Common myeloid progenitor, CD34-positive (primary cell): ENCODE measurements around the gene KRTAP19-8.

Source experiments
- CTCF ChIA-PET: fragments of 350-600 bp; sonication (Branson Sonifier 250); formaldehyde crosslinking; loops from one replicate; lab custom pipeline; 2021; ENCODE audit warnings: antibody characterized with exemption; lab: Charles Lee
- POLR2A ChIA-PET: fragments of 350-600 bp; sonication (Branson Sonifier 250); formaldehyde crosslinking; loops from one replicate; lab custom pipeline; 2021; ENCODE audit warnings: antibody characterized with exemption; lab: Charles Lee
- DNase-seq, 3 donors: peaks; one replicate each; pipeline versions ENCODE4 v3.0.0 to v3.0.0-alpha.2; 2013
- H3K27ac ChIP-seq, 2 experiments: 1 replicate in 1 of 2; 2 replicates in 1 of 2; pipeline ENCODE4 v1.7.0; 2013; ENCODE audit warnings: inconsistent platforms in 2 of 2, low read length in 2 of 2, mild to moderate bottlenecking in 2 of 2, low read depth in 1 of 2, moderate library complexity in 1 of 2; ENCODE audit not compliant: severe bottlenecking in 2 of 2, insufficient read depth in 1 of 2, poor library complexity in 1 of 2
- H3K27me3 ChIP-seq, 5 experiments: replicated peaks in 2 of 5; 1 replicate in 3 of 5; 2 replicates in 2 of 5; pipeline versions ENCODE4 v1.6.1 to v1.7.0; 2013; ENCODE audit warnings: low read length in 4 of 5, mild to moderate bottlenecking in 2 of 5, moderate library complexity in 2 of 5, inconsistent platforms in 1 of 5; ENCODE audit not compliant: insufficient read depth in 5 of 5, control insufficient read depth in 4 of 5
- H3K36me3 ChIP-seq, 4 experiments: 1 replicate in 2 of 4; 2 replicates in 2 of 4; pipeline versions ENCODE4 v1.6.1 to v1.7.0; 2013; ENCODE audit warnings: low read length in 3 of 4, control low read depth in 1 of 4, mild to moderate bottlenecking in 1 of 4; ENCODE audit not compliant: control insufficient read depth in 4 of 4, insufficient read depth in 4 of 4
- H3K4me1 ChIP-seq, 4 experiments: 1 replicate in 3 of 4; 2 replicates in 1 of 4; pipeline versions ENCODE4 v1.6.1 to v1.7.1; 2013; ENCODE audit warnings: low read length in 3 of 4, mild to moderate bottlenecking in 3 of 4, control low read depth in 1 of 4, inconsistent platforms in 1 of 4, moderate library complexity in 1 of 4; ENCODE audit not compliant: control insufficient read depth in 4 of 4, insufficient read depth in 4 of 4; ENCODE audit errors: control extremely low read depth in 1 of 4
- H3K4me3 ChIP-seq, 7 experiments: 1 replicate in 4 of 7; 2 replicates in 3 of 7; pipeline versions ENCODE4 v1.5.1 to v1.7.0; 2013; ENCODE audit warnings: mild to moderate bottlenecking in 7 of 7, low read length in 6 of 7, moderate library complexity in 6 of 7, inconsistent platforms in 2 of 7, low read depth in 2 of 7, control low read depth in 1 of 7; ENCODE audit not compliant: insufficient read depth in 4 of 7, control insufficient read depth in 1 of 7; ENCODE audit errors: extremely low read depth in 1 of 7
- H3K9me3 ChIP-seq, 5 experiments: 1 replicate in 4 of 5; 2 replicates in 1 of 5; pipeline versions ENCODE4 v1.6.1 to v1.7.1; 2013; ENCODE audit warnings: low read length in 4 of 5, mild to moderate bottlenecking in 2 of 5, inconsistent platforms in 1 of 5, low read depth in 1 of 5, moderate library complexity in 1 of 5; ENCODE audit not compliant: control insufficient read depth in 4 of 5, insufficient read depth in 2 of 5; ENCODE audit errors: control extremely low read depth in 1 of 5
- WGBS: methylation state at CpG from one replicate; pipeline ENCODE4 v1.1.5; 2013; ENCODE audit not compliant: insufficient coverage; 5-methylcytosine and 5-hydroxymethylcytosine counted together

Gene KRTAP19-8

GRCh38 chr21:31012133-31013089, 25.9 kb downstream of the KRTAP19-8 start:
- H3K4me3 ChIP-seq = no peak overlapping the region
- 51% methylated on average over 4 of the region's 4 CpGs for WGBS

DNA sequence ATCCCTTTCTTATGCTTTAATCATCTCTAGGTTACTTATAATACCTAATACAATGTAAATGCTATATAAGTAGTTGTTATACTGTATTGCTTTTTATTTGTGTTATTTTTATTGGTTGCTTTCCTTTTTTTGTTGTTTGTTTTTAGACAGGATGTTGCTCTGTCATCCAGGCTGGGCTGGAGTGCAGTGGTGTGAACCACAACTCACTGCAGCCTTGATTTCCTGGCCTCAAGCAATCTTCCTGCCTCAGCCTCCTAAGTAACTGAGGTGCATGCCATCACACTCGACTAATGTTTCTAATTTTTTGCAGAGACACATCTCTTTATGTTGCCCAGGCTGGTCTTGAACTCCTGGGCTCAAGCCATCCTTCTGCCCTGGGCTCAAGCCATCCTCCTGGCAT, 26.9 kb downstream of the KRTAP19-8 start:
- Histone ChIP-seq H3K27me3 (peaks cover 0 to 2% (median 0%) of the 10 kb centered on the region in 5 experiments), H3K4me3 (no peak overlapping the region), H3K36me3 (no peaks in the 10 kb centered on the region), H3K4me1 (no peaks in the 10 kb centered on the region), H3K9me3 (peaks cover 0 to 1% (median 0%) of the 10 kb centered on the region in 5 experiments), H3K27ac (no peak overlapping the region)
- WGBS = 90% methylated on average over 1 of the region's 1 CpG
- ChIA-PET CTCF (no interaction called here), POLR2A (no interaction called here)
- no peak for DNase-seq

More at GRCh38 chr21:31012133-31013089, 25.9 kb downstream of the KRTAP19-8 start:
- ChIA-PET POLR2A (no interaction called here), CTCF (interaction anchor here (0.6 kb wide), 1 partner anchor 571 kb away, joined by 4 read pairs; no protein-coding TSS in a partner anchor)
- no peak overlapping the region for H3K27ac ChIP-seq
- no peaks in the 10 kb centered on the region for H3K36me3 ChIP-seq
- no peak for DNase-seq
- peaks cover 0 to 2% (median 0%) of the 10 kb centered on the region in 5 experiments for H3K27me3 ChIP-seq
- peaks cover 0 to 1% (median 0%) of the 10 kb centered on the region in 5 experiments for H3K9me3 ChIP-seq
- H3K4me1 ChIP-seq = no peaks in the 10 kb centered on the region

DNA sequence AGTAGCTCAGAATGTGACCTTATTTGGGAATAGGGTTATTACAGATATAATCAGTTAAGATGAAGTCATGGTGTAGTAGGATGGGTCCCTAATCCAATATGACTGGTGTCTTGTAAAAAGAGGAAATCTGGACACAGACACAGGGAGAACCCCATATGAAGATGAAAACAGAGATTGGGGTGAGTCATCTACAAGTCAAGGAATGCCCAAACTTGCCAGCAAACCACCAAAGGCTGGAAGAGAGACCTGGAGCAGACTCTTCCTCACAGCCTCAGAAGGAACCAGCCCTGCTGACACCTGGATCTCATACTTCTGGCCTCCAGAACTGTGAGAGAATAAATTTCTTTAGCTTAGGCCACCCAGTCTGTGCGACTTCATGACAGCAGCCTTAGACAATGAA, 29.9 kb downstream of the KRTAP19-8 start:
- ChIA-PET POLR2A (no interaction called here), CTCF (no interaction called here)
- peaks cover 0 to 1% (median 0%) of the 10 kb centered on the region in 5 experiments for H3K9me3 ChIP-seq
- no peaks in the 10 kb centered on the region for H3K36me3 ChIP-seq
- DNase-seq = no peak
- no peak overlapping the region for H3K27ac ChIP-seq
- 95% methylated on average over 1 of the region's 1 CpG for WGBS
- no peak overlapping the region for H3K4me3 ChIP-seq
- no peaks in the 10 kb centered on the region for H3K4me1 ChIP-seq
- H3K27me3 ChIP-seq = no peaks in the 10 kb centered on the region

DNA sequence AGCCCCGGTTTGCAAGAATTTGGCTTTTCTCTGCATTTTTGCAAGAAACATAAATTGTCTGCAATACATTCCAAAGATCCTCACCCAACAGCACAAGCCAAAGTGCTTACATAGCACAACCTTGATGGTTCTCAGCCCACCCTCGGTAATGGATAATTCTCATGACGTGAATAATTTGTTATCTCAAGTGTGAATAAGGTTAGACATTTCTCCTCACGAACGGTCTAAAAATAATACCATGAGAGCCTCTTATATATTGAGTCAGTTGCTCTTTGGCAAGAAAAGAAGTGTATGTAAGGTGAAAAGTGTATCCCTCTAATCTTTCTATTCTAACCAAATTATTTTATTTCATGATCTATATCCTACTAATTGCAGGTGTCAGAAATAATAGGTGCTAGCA, 33.3 kb downstream of the KRTAP19-8 start:
- CTCF ChIA-PET = no interaction called here
- no peaks in the 10 kb centered on the region for H3K36me3 ChIP-seq
- 93% methylated on average over 1 of the region's 5 CpGs for WGBS

DNA sequence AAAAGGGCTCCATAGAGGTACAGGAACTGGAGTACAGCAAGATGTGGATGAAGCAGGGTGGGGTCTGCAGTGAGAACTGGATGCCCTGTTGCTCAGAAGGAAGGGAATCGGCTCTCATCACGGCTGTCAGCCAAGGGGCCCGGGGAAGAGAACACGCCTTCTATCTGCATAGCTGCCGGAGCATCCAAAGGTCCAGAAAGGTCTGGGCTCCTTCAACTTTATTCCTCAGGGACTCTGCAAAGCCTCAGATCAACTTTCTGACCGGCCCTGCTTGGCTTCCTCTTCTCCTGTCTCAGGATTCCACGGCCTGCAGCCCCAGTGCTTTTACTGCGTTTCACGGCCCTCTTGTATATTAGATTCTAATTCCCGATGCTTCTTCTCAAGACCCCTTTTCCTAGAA, 34.8 kb downstream of the KRTAP19-8 start:
- no peak for DNase-seq
- Histone ChIP-seq H3K36me3 (no peaks in the 10 kb centered on the region), H3K27ac (no peak overlapping the region), H3K27me3 (no peaks in the 10 kb centered on the region), H3K4me3 (no peak overlapping the region), H3K9me3 (peaks cover 0 to 1% (median 0%) of the 10 kb centered on the region in 5 experiments), H3K4me1 (no peaks in the 10 kb centered on the region)
- CTCF ChIA-PET = no interaction called here
- POLR2A ChIA-PET = no interaction called here
- 94% methylated on average over 6 of the region's 10 CpGs for WGBS

More for the DNA sequence above, 33.3 kb downstream of the KRTAP19-8 start:
- Histone ChIP-seq H3K27me3 (no peaks in the 10 kb centered on the region), H3K9me3 (peaks cover 0 to 1% (median 0%) of the 10 kb centered on the region in 5 experiments), H3K27ac (no peak overlapping the region), H3K4me3 (no peak overlapping the region), H3K4me1 (no peaks in the 10 kb centered on the region)
- DNase-seq = no peak
- POLR2A ChIA-PET = no interaction called here

DNA sequence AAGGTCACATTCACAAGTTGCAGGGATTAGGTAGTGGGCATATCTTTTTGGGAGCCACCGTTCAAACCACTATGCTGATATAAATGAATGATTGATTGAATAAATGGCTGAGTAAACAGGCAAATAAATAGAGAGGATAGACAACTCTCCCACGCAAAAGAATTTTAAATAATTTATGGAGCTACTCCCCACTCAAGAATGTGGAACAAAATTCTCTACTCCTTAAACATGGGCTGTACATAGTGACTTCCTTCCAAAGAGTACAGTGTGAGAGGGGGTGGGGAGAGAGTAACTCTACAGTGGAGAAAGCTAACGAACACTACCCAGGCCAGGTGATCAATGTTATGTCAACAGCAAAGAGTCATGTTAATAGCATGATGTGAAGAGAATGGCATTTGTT, 40.7 kb downstream of the KRTAP19-8 start:
- POLR2A ChIA-PET = no interaction called here
- no peaks in the 10 kb centered on the region for H3K27me3 ChIP-seq
- H3K27ac ChIP-seq = no peak overlapping the region
- no peaks in the 10 kb centered on the region for H3K4me1 ChIP-seq
- no peaks in the 10 kb centered on the region for H3K36me3 ChIP-seq
- no peak for DNase-seq
- H3K4me3 ChIP-seq = no peak overlapping the region
- CTCF ChIA-PET = interaction anchor here (1.2 kb wide), 1 partner anchor 9 kb away, joined by 3 read pairs; no protein-coding TSS in a partner anchor
- H3K9me3 ChIP-seq = no peaks in the 10 kb centered on the region
- WGBS = no CpG with 5 or more reads among the region's 3 CpGs

- Histone ChIP-seq H3K4me1 (no peaks in the 10 kb centered on the region), H3K36me3 (no peaks in the 10 kb centered on the region), H3K4me3 (no peak overlapping the region), H3K27ac (no peak overlapping the region), H3K27me3 (no peaks in the 10 kb centered on the region), H3K9me3 (peaks cover 0 to 1% (median 0%) of the 10 kb centered on the region in 5 experiments)
- WGBS = 100% methylated on average over 1 of the region's 2 CpGs
- ChIA-PET POLR2A (no interaction called here), CTCF (no interaction called here)
- no peak for DNase-seq
These were observed 41.5 kb downstream of the KRTAP19-8 start for GRCh38 chr21:30996728-30997127.
